Superior temporal gyrus (tissue), 1 donor: Measurements from ENCODE around the gene HFE.
A peak's percentile ranks its signal among the peaks of the same experiment; 100 is the strongest.
"Not testable (repeated sequence)": the region's sequence is repeated elsewhere in the genome, so short reads cannot be mapped to it uniquely, and the experiment has no call there.

Experiments used
- DNase-seq: peaks from one replicate; pipeline ENCODE4 v3.0.0-alpha.2; 2016; ENCODE audit errors: extremely low spot score

Gene HFE

DNA sequence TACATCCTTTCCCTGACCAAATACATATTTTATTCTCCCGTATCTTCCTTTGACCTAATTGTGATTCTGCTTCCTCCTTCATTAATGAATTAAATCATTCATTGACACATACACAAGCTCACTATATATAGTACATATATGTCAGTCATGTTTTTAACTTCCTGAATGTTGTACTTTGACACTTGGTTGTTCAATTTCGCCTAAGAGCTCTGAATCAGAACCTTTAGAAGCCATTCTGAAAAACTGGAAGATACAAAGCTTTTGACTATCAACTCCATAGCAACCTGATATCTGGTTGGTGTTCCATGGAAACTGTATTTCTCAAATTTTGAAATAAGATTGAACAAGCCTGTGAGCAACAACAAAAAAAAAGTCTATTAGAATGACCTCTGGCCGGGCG is 27.3 kb upstream of the HFE start:
- no peak for DNase-seq

GRCh38 chr6:26064619-26065257 is 22.5 kb upstream of the HFE start:
- peak; percentile 68 for DNase-seq

DNA sequence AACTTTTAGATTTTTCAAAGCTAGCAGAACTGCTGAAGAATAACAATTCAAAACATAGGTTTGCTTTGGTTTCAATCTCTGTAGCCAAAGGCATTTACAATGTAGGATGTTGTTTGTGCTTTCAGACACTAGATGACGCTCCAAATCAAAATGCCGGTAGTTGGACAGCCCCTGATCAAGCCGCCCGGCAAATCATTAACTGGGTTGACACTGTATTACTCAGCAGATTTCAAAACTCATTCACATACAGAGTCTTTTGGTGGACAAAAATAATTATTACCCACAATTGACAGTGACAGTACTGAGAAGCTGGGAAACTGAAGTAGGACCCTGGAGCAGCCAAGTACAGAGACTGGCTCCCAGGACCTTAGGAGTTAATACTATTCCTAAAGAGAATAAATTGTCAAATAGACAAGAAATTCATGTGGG is 21.3 kb upstream of the HFE start:
- DNase-seq, result peak; percentile 90

- no peak for DNase-seq
Observed at GRCh38 chr6:26067367-26067766, 19.9 kb upstream of the HFE start.

- DNase-seq, result no peak
Observed at GRCh38 chr6:26068036-26068435, 19.2 kb upstream of the HFE start.

DNA sequence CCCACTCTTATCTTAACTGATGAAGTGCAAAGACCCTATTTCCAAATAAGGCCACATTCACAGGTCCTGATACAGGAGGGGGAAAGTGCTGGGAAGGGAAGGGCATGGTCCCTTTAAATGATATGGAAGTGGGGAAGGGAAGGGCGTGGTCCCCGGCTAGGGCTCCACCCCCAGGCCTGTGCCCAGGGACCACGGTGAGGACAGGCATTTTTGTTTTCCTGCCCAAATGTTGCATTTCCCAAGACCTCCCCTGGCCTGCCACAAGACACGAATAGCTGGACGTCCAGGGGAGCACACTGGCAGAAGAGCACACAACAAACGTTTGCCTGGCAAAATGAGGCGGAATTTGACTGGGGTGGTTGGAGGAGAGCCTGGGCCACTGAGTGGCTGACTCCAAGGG is 16.1 kb upstream of the HFE start:
- no peak for DNase-seq

DNA sequence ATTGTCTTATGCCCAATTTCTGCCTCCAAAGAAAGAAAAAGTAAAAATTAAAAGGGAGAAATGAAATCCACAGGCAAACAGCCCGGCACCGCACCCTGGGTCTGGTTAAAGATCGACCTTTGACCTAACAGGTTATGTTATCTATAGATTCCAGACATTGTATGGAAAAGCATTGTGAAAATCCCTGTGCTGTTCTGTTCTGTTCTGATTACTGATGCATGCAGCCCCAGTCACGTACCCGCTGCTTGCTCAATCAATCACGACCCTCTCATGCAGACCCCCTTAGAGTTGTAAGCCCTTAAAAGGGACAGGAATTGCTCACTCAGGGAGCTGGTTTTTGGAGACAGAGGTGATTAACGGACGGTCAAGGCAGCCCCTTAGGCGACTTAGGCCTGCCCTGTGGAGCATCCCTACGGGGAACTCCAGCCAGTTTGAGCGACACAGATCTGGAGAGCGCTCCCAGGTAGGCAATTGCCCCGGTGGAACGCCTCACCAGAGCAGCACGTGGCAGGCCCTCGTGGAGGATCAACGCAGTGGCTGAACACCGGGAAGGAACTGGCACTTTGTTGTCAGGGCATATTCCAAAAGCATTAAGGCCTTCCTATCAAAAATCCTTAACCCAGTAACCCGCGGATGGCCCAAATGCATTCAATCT is 12.0 kb upstream of the HFE start:
- no peak for DNase-seq

GRCh38 chr6:26078066-26078465 is 9.2 kb upstream of the HFE start:
- not testable (repeated sequence) for DNase-seq

DNA sequence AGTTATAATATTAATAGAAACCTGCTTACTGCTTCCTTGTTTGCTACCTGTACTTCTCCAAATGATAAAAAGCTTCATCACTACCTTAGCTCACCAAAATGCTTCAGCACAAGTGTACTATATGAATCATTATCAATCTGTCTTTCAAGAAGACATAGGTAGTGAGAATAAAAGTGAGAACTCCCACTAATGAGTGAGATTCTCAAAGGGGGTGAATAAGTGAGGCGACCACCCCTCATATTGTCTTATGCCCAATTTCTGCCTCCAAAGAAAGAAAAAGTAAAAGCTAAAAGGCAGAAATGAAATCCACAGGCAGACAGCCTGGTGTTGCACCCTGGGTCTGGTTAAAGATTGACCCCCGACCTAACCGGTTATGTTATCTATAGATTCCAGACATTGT is 6.1 kb upstream of the HFE start:
- DNase-seq, result not testable (repeated sequence)

GRCh38 chr6:26086211-26086610 is 1.0 kb upstream of the HFE start:
- DNase-seq, result no peak

DNA sequence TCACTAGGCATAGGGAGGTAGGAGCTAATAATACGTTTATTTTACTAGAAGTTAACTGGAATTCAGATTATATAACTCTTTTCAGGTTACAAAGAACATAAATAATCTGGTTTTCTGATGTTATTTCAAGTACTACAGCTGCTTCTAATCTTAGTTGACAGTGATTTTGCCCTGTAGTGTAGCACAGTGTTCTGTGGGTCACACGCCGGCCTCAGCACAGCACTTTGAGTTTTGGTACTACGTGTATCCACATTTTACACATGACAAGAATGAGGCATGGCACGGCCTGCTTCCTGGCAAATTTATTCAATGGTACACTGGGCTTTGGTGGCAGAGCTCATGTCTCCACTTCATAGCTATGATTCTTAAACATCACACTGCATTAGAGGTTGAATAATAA is 1.1 kb downstream of the HFE start:
- DNase-seq, result peak; percentile 22

- DNase-seq, result no peak
Observed at GRCh38 chr6:26089272-26089671, 2.0 kb downstream of the HFE start.

DNA sequence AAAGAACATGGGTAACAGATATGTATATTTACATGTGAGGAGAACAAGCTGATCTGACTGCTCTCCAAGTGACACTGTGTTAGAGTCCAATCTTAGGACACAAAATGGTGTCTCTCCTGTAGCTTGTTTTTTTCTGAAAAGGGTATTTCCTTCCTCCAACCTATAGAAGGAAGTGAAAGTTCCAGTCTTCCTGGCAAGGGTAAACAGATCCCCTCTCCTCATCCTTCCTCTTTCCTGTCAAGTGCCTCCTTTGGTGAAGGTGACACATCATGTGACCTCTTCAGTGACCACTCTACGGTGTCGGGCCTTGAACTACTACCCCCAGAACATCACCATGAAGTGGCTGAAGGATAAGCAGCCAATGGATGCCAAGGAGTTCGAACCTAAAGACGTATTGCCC is 5.2 kb downstream of the HFE start:
- no peak for DNase-seq

DNA sequence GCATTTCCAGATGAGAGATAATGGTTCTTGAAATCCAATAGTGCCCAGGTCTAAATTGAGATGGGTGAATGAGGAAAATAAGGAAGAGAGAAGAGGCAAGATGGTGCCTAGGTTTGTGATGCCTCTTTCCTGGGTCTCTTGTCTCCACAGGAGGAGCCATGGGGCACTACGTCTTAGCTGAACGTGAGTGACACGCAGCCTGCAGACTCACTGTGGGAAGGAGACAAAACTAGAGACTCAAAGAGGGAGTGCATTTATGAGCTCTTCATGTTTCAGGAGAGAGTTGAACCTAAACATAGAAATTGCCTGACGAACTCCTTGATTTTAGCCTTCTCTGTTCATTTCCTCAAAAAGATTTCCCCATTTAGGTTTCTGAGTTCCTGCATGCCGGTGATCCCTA is 6.8 kb downstream of the HFE start:
- no peak for DNase-seq

DNA sequence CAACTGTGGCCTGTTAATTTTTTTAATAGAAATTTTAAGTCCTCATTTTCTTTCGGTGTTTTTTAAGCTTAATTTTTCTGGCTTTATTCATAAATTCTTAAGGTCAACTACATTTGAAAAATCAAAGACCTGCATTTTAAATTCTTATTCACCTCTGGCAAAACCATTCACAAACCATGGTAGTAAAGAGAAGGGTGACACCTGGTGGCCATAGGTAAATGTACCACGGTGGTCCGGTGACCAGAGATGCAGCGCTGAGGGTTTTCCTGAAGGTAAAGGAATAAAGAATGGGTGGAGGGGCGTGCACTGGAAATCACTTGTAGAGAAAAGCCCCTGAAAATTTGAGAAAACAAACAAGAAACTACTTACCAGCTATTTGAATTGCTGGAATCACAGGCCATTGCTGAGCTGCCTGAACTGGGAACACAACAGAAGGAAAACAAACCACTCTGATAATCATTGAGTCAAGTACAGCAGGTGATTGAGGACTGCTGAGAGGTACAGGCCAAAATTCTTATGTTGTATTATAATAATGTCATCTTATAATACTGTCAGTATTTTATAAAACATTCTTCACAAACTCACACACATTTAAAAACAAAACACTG is 10.1 kb downstream of the HFE start:
- peak; percentile 90 for DNase-seq

GRCh38 chr6:26103141-26103769 is 16.0 kb downstream of the HFE start:
- DNase-seq, result no peak

DNA sequence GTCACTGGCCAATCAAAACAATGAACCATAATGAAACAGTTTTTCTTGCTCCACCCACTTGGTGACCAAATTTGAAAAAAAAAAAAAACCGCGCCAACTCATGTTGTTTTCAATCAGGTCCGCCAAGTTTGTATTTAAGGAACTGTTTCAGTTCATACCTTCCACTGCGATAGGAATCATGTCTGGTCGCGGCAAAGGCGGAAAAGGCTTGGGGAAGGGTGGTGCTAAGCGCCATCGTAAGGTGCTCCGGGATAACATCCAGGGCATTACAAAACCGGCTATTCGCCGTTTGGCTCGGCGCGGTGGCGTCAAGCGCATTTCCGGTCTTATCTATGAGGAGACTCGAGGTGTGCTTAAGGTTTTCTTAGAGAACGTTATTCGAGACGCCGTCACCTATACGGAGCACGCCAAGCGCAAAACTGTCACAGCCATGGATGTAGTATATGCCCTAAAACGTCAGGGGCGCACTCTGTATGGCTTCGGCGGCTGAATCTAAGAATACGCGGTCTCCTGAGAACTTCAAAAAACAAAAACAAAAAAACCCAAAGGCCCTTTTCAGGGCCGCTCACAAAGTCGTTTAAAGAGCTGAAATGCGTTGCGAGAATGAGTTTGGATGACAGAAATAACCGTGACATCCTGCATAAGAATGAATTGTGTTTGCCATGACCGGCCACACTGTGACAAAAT is 16.7 kb downstream of the HFE start:
- DNase-seq, result peak; percentile 100

GRCh38 chr6:26104457-26105108 is 17.4 kb downstream of the HFE start:
- DNase-seq, result no peak

- DNase-seq, result no peak
Observed at GRCh38 chr6:26105109-26105730, 18.0 kb downstream of the HFE start.

- no peak for DNase-seq
Observed at GRCh38 chr6:26105842-26106241, 18.6 kb downstream of the HFE start.

- no peak for DNase-seq
Observed at GRCh38 chr6:26107935-26108334, 20.7 kb downstream of the HFE start.
